Neural cell (in vitro differentiated cells): ENCODE data around the gene CDC42EP2.

Experiments used
- CTCF ChIP-seq: fragments of 450-650 bp; IDR thresholded peaks from 2 replicates; pipeline ENCODE4 v1.5.1; 2014; ENCODE audit warnings: antibody characterized with exemption, mild to moderate bottlenecking, moderate library complexity; ENCODE audit not compliant: poor library complexity, severe bottlenecking
- EP300 ChIP-seq: fragments of 450-650 bp; conservative IDR thresholded peaks from 2 replicates; pipeline ENCODE4 v1.6.1; 2014; ENCODE audit warnings: antibody characterized with exemption, mild to moderate bottlenecking, moderate library complexity; ENCODE audit not compliant: poor library complexity, severe bottlenecking
- EZH2 ChIP-seq: fragments of 200-600, 300-800 bp; shearing (Covaris generic), sonication (generic); IDR thresholded peaks from 2 replicates; pipeline ENCODE4 v1.6.1; 2014; ENCODE audit warnings: antibody characterized with exemption, low read length, borderline replicate concordance, mild to moderate bottlenecking; ENCODE audit not compliant: insufficient read depth, poor library complexity, severe bottlenecking
- TAF1 ChIP-seq: IDR thresholded peaks from 2 replicates; pipeline ENCODE4 v1.6.1; 2012; ENCODE audit warnings: low read depth

- TF ChIP-seq CTCF = no peak
- no peak for TF ChIP-seq EZH2
- no peak for TF ChIP-seq TAF1
- TF ChIP-seq EP300 = no peak
Observed at GRCh38 chr11:65279741-65280440, 34.8 kb upstream of the CDC42EP2 start.
